ENCODE data around the gene SNX8.

DNA sequence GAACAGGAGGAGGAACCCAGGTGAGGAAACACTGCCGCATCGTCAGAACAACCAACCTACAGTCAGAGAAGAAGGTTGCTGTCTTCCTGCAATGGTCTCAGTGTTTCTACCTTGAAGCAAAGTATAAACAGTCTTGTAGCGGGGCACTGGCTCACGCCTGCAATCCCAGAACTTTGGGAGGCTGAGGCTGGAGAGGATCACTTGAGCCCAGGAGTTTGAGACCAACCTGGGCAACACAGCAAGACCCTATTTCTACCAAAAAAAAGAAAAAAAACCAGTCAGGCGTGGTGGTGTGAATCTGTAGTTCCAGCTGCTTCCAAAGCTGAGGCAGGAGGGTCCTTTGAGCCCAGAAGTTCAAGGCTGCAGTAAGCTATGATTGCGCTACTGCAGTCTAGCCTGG lies 23.4 kb downstream of the SNX8 start:
- TF ChIP-seq RAD21 (IDR thresholded peaks at IDR 0.05 in 1 of 2, conservative IDR thresholded peaks at IDR 0.05 in 1 of 2; ENCODE audit: low read depth in 2 of 2, low read length in 2 of 2): no peak
- no peak for TF ChIP-seq POLR2AphosphoS5 (IDR thresholded peaks at IDR 0.05; ENCODE audit: low read depth, low read length)
